ENCODE data around the gene EFCAB6.

EFCAB6 gene

GRCh38 chr22:43497956-43498855, 313.9 kb downstream of the EFCAB6 start:
- DNase-seq: no peak

- DNase-seq: no peak
Measured at GRCh38 chr22:43493297-43493696, 318.8 kb downstream of the EFCAB6 start.

GRCh38 chr22:43491737-43492136, 320.4 kb downstream of the EFCAB6 start:
- no peak for DNase-seq

GRCh38 chr22:43491177-43491576, 320.9 kb downstream of the EFCAB6 start:
- no peak for DNase-seq

- no peak for DNase-seq
Measured at GRCh38 chr22:43490311-43490710, 321.8 kb downstream of the EFCAB6 start.

GRCh38 chr22:43488937-43489336, 323.2 kb downstream of the EFCAB6 start:
- no peak for DNase-seq

- no peak for DNase-seq
Measured at GRCh38 chr22:43488031-43488866, 323.9 kb downstream of the EFCAB6 start.

- DNase-seq: no peak
Measured at GRCh38 chr22:43487311-43488030, 324.6 kb downstream of the EFCAB6 start.

GRCh38 chr22:43485502-43486089, 326.5 kb downstream of the EFCAB6 start:
- no peak for DNase-seq

GRCh38 chr22:43484227-43484626, 327.9 kb downstream of the EFCAB6 start:
- DNase-seq: no peak

- no peak for DNase-seq
Measured at GRCh38 chr22:43483669-43484068, 328.4 kb downstream of the EFCAB6 start.

GRCh38 chr22:43483266-43483665, 328.8 kb downstream of the EFCAB6 start:
- DNase-seq: no peak

GRCh38 chr22:43482318-43482625, 329.8 kb downstream of the EFCAB6 start:
- no peak for DNase-seq

- no peak for DNase-seq
Measured at GRCh38 chr22:43481568-43482317, 330.4 kb downstream of the EFCAB6 start.

GRCh38 chr22:43479962-43480361, 332.1 kb downstream of the EFCAB6 start:
- DNase-seq: no peak

- DNase-seq: no peak
Measured at GRCh38 chr22:43479301-43479950, 332.7 kb downstream of the EFCAB6 start.
